Cardiac muscle cell (in vitro differentiated cells and primary cell): ENCODE results near the gene RTP2. TPM values are rescaled to one million over a fixed set of nuclear protein-coding genes. Genes with fewer than 3 reads are reported as not detected.

ENCODE experiments used
- DNase-seq, 2 donors: peaks; one replicate each; pipeline versions ENCODE4 v3.0.0 to v3.0.0-alpha.2; 2010 to 2017; ENCODE audit warnings: low read depth in 1 of 2, low spot score in 1 of 2
- H3K27ac ChIP-seq: fragments of 200-600 bp; sonication (generic); 2 replicates; pipeline ENCODE4 v1.5.1; 2016
- H3K27me3 ChIP-seq: fragments of 200-600 bp; sonication (generic); 2 replicates; pipeline ENCODE4 v1.6.0; 2016; ENCODE audit warnings: control low read depth
- H3K36me3 ChIP-seq: fragments of 200-600 bp; sonication (generic); 2 replicates; pipeline ENCODE4 v1.5.1; 2016; ENCODE audit warnings: control low read depth
- H3K4me1 ChIP-seq: fragments of 200-600 bp; sonication (generic); 2 replicates; pipeline ENCODE4 v1.8.1; 2017; ENCODE audit warnings: low read depth, mild to moderate bottlenecking, mixed run types
- H3K4me3 ChIP-seq: fragments of 200-600 bp; sonication (generic); 2 replicates; pipeline ENCODE4 v1.5.1; 2016; ENCODE audit warnings: mild to moderate bottlenecking
- H3K9me3 ChIP-seq: fragments of 200-600 bp; sonication (generic); 2 replicates; pipeline ENCODE4 v1.5.1; 2017; ENCODE audit warnings: low read depth, mild to moderate bottlenecking, control low read depth
- polyA plus RNA-seq: library from polyadenylated mRNA; unstranded; fragments of >200 nt; fragmentation: Nextera tagmentation; extraction: Ambion mirVana; gene quantifications from 2 replicates; pipeline ENCODE4 v1.2.1, GENCODE V29; 2016
- total RNA-seq: library from RNA; depleted of rRNA; stranded (reverse); fragments of >200 nt; gene quantifications from 2 replicates; pipeline ENCODE4 v1.2.3, GENCODE V29; 2016
- TF ChIP-seq, protein P1 (sequence below): IDR thresholded peaks from 2 replicates; pipeline ENCODE4 v1.5.1; 2012; ENCODE audit warnings: low read depth, mild to moderate bottlenecking, low read length

RTP2 gene, protein sequence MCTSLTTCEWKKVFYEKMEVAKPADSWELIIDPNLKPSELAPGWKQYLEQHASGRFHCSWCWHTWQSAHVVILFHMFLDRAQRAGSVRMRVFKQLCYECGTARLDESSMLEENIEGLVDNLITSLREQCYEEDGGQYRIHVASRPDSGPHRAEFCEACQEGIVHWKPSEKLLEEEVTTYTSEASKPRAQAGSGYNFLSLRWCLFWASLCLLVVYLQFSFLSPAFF
- not detected in 2 replicates for total RNA-seq
- not detected in 2 replicates for polyA plus RNA-seq

DNA sequence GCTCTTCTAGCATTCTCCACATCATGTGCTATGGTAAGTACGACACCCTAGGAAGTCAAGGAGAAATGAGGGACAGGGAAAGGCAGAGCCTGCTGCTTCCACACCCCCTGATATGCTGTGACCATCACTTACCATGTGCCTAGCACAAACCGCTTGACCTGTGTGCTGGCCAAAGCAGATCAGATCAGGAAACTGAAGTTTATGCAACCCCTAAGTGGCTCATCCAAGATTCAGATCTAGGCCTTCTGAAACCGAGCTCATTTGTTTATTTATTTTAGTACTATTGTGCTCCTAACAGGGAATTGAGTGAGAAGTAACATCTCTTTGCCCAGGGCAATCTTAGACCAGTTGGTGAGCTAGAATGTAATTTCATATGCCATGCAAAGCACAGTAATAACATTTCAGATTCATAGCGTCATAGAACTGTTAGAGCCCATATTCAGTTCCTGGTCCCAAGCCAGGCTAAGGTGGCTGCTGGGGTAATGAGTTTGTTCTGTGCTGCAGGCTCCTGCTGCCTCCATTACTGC is at the start of gene RTP2:
TSS of gene RTP2 (minus strand) at position 51 of the 527 bp plus-strand sequence. CDS start 429 bp downstream, outside the sequence.
- no peak within 1 kb of the TSS for H3K4me3 ChIP-seq
- TF ChIP-seq, protein P1, sequence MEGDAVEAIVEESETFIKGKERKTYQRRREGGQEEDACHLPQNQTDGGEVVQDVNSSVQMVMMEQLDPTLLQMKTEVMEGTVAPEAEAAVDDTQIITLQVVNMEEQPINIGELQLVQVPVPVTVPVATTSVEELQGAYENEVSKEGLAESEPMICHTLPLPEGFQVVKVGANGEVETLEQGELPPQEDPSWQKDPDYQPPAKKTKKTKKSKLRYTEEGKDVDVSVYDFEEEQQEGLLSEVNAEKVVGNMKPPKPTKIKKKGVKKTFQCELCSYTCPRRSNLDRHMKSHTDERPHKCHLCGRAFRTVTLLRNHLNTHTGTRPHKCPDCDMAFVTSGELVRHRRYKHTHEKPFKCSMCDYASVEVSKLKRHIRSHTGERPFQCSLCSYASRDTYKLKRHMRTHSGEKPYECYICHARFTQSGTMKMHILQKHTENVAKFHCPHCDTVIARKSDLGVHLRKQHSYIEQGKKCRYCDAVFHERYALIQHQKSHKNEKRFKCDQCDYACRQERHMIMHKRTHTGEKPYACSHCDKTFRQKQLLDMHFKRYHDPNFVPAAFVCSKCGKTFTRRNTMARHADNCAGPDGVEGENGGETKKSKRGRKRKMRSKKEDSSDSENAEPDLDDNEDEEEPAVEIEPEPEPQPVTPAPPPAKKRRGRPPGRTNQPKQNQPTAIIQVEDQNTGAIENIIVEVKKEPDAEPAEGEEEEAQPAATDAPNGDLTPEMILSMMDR, result no peak
- DNase-seq, result no peak
- no peaks in the 10 kb centered on the region for H3K4me1 ChIP-seq
- no peaks in the 10 kb centered on the region for H3K27me3 ChIP-seq
- no peaks in the 10 kb centered on the region for H3K9me3 ChIP-seq
- no peaks in the 10 kb centered on the region for H3K36me3 ChIP-seq
- H3K27ac ChIP-seq, result no peak within 1 kb of the TSS

DNA sequence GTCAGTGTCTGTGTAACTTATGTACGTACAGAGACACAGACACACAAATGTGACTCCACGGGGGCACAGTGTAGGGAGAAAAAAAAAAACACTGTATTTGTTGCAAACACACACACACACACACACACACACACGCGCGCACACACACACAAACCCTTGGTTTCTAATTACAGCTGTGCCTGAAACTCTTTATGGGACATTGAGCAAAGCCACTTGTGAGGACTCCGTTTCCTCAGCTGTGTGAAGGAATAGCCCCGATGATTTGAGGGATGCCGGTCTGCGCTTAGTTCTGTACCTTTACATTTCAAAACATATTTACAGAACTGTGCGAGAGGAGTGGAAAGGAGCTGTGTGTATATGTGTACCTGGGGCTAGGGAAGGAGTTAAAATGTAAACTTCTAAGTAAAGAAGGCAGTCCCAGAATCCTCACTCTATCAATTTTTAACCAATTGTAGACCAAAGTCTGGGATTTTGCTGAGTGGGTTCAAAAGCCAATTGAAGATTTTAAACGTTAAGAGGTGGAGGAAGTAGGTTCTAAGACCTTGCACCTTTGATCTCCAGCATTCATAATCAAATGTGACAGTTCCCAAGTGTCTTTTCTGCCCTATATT is 48.3 kb upstream of the RTP2 start:
- Histone ChIP-seq H3K27ac (peak overlapping the region; percentile 18), H3K27me3 (no peaks in the 10 kb centered on the region), H3K9me3 (no peaks in the 10 kb centered on the region), H3K4me1 (peaks cover 14% of the 10 kb centered on the region), H3K36me3 (no peaks in the 10 kb centered on the region), H3K4me3 (peak overlapping the region; percentile 21)
- TF ChIP-seq, protein P1, result no peak
- DNase-seq, result peak; percentile 38 to 45

DNA sequence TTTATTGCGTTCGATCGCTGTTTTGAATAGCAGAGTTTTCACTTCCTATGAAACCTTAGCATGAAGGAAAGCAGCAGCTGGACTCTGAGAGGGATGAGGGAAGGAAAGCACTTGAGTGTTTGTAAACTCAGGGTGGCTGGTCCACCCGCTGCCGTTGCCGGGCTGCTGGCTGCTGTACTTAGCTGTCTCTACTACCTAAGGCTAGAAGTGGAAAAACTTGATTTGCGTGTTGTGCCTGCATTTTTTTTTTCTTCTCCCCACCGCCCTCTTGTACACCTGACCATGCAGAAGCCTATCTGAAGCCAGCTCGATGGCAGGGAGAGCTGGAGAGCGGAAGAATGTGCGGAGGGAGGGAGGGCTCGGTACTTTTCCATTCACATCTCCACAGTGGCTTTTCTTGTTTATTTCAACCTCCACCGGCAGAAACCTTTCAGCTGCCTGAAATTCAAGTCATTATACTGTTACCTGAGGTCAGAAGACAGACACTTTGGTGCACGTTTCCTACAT is 47.7 kb upstream of the RTP2 start:
- peaks cover 14% of the 10 kb centered on the region for H3K4me1 ChIP-seq
- H3K4me3 ChIP-seq, result peak overlapping the region; percentile 21
- H3K27ac ChIP-seq, result peak overlapping the region; percentile 18
- no peaks in the 10 kb centered on the region for H3K9me3 ChIP-seq
- TF ChIP-seq, protein P1, result no peak
- H3K36me3 ChIP-seq, result no peaks in the 10 kb centered on the region
- no peaks in the 10 kb centered on the region for H3K27me3 ChIP-seq
- peak; percentile 48 to 74 for DNase-seq

DNA sequence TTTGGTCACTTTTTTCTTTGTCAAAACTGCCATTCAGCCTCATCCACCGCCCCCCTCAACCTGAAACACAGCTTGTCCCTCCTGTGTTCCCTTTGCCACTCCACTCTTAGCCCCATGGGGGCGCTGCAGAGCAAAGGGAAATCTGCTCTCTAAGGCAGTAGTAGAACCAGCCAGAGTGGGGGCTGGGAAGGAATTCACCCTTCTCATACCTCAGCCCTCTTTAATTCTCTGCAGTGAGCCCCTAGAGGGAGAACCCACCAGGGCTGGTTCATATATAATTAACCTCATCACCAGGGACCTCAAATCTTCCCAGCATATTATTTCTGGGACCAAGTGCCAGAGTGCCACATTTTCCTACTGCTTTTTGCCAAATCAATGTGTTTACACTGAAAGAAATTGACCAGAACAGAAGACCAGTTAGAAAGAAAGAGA is 45.7 kb upstream of the RTP2 start:
- DNase-seq, result peak; percentile 87 to 94
- no peaks in the 10 kb centered on the region for H3K27me3 ChIP-seq
- H3K9me3 ChIP-seq, result no peaks in the 10 kb centered on the region
- peaks cover 15% of the 10 kb centered on the region for H3K4me1 ChIP-seq
- H3K27ac ChIP-seq, result no peak overlapping the region
- H3K4me3 ChIP-seq, result no peak overlapping the region
- TF ChIP-seq, protein P1, result peak; percentile 99
- H3K36me3 ChIP-seq, result no peaks in the 10 kb centered on the region

DNA sequence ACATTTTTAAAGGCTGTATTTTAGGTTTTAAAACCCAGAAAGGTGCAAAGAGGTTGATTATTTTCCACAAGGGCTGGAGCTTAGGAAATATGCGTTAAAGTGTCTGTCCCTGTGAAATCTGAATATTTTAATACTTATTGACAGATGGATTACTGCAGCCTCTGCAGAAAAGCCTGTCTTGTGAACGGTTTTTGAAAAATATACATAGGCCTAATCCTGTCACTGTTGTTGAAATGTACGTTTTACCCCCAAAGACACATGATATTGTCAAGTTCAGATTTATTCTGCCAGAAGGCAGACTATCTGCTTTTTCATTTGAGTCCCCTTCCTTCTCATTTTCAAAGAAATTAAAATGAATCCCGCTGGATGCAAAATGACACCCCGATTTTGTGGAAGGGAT is 45.1 kb upstream of the RTP2 start:
- TF ChIP-seq, protein P1, result no peak
- no peak overlapping the region for H3K4me3 ChIP-seq
- H3K4me1 ChIP-seq, result peaks cover 21% of the 10 kb centered on the region
- DNase-seq, result no peak
- H3K27ac ChIP-seq, result no peak overlapping the region
- H3K9me3 ChIP-seq, result no peaks in the 10 kb centered on the region
- H3K36me3 ChIP-seq, result no peaks in the 10 kb centered on the region
- H3K27me3 ChIP-seq, result no peaks in the 10 kb centered on the region
